ENCODE results near the gene ZNF337.
A peak's percentile ranks its signal among the peaks of the same experiment; 100 is the strongest.
"Not testable (repeated sequence)": the region's sequence is repeated elsewhere in the genome, so short reads cannot be mapped to it uniquely, and the experiment has no call there.

The ZNF337 gene

DNA sequence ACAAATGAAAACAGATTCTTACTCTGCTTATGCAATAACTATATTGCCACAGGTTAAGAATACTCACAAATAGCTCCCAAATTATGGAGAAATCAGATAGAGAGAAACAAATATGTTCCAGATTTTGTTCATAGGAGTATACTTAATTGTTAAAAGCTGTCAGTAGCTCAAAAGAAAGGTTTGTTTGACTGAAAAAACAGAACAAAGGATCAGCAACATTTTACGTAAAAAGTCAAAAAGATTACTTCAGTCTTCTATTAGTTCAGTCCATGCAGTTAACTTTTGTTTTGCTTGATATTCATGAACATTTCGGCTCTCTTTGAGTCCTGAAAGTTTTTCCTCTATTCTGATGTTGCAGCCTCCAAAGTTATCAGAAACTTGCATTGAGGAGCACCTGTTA lies 59.4 kb downstream of the ZNF337 start:
- TF ChIP-seq, protein P1, sequence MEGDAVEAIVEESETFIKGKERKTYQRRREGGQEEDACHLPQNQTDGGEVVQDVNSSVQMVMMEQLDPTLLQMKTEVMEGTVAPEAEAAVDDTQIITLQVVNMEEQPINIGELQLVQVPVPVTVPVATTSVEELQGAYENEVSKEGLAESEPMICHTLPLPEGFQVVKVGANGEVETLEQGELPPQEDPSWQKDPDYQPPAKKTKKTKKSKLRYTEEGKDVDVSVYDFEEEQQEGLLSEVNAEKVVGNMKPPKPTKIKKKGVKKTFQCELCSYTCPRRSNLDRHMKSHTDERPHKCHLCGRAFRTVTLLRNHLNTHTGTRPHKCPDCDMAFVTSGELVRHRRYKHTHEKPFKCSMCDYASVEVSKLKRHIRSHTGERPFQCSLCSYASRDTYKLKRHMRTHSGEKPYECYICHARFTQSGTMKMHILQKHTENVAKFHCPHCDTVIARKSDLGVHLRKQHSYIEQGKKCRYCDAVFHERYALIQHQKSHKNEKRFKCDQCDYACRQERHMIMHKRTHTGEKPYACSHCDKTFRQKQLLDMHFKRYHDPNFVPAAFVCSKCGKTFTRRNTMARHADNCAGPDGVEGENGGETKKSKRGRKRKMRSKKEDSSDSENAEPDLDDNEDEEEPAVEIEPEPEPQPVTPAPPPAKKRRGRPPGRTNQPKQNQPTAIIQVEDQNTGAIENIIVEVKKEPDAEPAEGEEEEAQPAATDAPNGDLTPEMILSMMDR (IDR thresholded peaks at IDR 0.05; ENCODE audit: insufficient read depth, low read length, missing control alignments): no peak
- ChIA-PET CTCF (no interaction called here), POLR2A (no interaction called here)
- no peak overlapping the region for H3K4me3 ChIP-seq (ENCODE audit: low read depth, low read length)
- DNase-seq (ENCODE audit: low read depth, low spot score): no peak

DNA sequence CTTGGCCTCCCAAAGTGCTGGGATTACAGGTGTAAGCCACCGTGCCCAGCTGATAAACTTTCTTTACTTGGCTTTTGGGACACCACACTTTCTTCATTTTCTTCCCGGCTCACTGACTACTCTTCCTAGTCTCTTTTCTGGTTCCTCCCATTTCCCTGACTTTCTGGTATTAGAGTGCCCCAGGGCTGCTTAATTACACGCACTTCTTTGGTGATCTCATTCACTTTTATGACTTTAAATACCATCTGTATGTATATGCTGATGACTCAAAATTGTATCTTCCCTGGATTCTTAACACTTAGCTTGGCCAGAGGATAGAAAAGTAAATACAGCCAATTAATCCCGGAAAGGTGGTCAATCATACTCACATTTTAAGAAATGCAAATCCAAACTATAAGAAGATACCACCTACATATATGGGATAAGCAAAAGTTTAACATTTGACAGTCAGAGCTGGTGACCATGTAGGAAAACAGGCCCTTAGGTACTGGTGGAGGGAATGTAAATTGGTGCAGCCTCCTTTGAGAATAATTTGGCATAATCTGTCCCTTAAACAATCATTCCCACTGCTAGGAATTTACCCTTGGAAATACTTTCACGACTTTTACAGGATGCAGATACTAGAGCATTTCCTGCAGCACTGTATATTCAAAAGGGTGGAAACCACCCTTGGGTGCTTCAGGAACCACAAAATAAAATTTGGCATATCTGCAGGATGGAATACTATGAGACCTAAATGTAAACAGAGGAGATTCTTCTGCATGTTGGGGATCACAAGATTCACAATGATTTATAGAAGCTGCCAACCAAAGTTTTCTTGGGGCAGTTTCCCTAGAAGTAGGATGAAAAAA lies 63.5 kb downstream of the ZNF337 start:
- ChIA-PET POLR2A (no interaction called here), CTCF (no interaction called here)
- no peak overlapping the region for H3K4me3 ChIP-seq (ENCODE audit: low read depth, low read length)
- peak; percentile 46 for DNase-seq (ENCODE audit: low read depth, low spot score)
- TF ChIP-seq, protein P1 (IDR thresholded peaks at IDR 0.05; ENCODE audit: insufficient read depth, low read length, missing control alignments): no peak

DNA sequence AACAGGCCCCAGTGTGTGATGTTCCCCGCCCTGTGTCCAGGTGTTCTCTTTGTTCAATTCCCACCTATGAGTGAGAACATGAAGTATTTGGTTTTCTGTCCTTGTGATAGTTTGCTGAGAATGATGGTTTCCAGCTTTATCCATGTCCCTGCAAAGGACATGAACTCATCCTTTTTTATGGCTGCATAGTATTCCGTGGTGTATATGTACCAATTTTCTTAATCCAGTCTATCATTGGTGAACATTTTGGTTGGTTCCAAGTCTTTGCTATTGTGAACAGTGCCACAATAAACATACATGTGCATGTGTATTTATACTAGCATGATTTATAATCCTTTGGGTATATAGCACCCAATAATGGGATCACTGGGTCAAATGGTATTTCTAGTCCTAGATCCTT lies 66.0 kb downstream of the ZNF337 start:
- DNase-seq (ENCODE audit: low read depth, low spot score); H3K4me3 ChIP-seq (ENCODE audit: low read depth, low read length); POLR2A ChIA-PET; CTCF ChIA-PET: not testable (repeated sequence)

DNA sequence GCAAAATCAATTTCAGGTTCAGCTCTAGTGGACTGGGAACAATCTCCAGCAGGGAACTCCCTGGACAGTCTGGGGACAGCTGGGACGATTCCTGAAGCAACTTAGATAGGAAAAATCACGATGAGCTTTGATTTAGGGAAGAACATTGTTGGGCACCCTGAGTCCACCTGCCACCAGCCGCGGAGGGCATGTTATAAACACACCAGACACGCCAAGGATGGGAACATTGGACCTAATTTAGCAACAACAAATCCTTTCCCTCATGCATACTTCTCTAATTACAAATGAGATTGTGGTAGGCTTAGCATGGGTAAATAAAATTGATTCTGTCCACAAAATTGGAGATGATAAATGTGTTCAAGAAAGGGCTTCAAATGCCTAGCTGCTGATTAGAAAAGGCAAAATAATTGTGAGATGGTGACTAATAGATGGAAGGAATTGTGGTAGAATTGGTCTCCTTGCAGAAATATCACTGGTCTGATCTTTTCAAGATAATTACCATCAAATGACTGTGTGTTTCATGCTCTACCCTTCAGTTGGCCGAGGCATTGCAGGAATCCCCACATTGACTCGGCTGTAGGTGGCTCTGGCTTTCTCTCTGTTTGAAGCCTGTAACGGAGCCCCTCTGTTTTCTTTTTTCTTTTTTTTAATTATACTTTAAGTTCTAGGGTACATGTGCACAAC lies 66.7 kb downstream of the ZNF337 start:
- no peak overlapping the region for H3K4me3 ChIP-seq (ENCODE audit: low read depth, low read length)
- DNase-seq (ENCODE audit: low read depth, low spot score): no peak
- ChIA-PET POLR2A (no interaction called here), CTCF (no interaction called here)
- TF ChIP-seq, protein P1 (IDR thresholded peaks at IDR 0.05; ENCODE audit: insufficient read depth, low read length, missing control alignments): no peak

DNA sequence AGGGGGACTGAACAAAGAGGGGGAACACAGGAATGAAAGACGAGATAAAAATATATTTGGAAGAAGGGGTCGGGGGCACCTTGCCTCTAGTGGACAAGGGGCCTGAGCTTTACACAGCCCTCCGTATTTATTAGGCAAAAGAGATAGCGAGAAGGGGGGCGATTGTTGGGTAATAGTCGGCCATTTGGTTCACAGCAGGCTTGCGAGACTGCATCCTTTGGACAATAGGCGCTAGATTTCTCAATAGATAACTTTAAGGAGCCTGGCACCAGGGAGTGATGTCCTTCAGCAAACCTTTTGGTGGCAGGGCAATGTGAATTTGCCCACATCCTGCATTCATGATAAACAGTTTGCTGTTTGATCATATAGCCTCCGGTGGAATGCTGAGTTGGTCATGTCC lies 69.9 kb downstream of the ZNF337 start:
- TF ChIP-seq, protein P1 (IDR thresholded peaks at IDR 0.05; ENCODE audit: insufficient read depth, low read length, missing control alignments): no peak
- ChIA-PET POLR2A (no interaction called here), CTCF (no interaction called here)
- DNase-seq (ENCODE audit: low read depth, low spot score): no peak
- no peak overlapping the region for H3K4me3 ChIP-seq (ENCODE audit: low read depth, low read length)

DNA sequence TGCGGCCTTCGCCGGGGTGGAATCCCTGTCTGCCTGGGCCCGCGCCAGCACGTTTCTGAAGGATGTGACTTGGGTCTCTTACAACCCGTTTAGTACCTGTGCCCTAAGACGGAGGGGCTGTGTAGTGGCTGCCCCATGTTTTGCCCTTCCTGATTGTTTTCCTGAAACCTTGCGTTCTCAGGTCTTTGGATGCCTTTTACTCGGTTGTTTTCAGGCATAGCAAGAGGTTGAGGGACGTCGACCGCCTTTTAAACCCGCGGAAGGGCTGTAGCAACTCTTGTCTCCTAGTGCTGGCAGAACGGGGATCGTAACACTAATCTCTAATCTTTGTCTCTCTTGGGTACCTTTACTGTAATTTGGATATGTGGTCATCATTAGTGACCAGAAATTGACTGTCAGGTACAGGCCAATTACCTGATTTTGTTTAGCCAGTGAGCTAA lies 72.1 kb downstream of the ZNF337 start:
- no peak for DNase-seq (ENCODE audit: low read depth, low spot score)
- TF ChIP-seq, protein P1 (IDR thresholded peaks at IDR 0.05; ENCODE audit: insufficient read depth, low read length, missing control alignments): no peak
- ChIA-PET CTCF (interaction anchor here (1.5 kb wide), 1 partner anchor 70 kb away, joined by 3 read pairs; no protein-coding TSS in a partner anchor), POLR2A (no interaction called here)
- peak overlapping the region; percentile 79 for H3K4me3 ChIP-seq (ENCODE audit: low read depth, low read length)

Data from AG04449 (cell line).